HepG2 (cell line): ENCODE measurements around the gene STK32A. TPM values are rescaled to one million over a fixed set of nuclear protein-coding genes. Genes with fewer than 3 reads are reported as not detected.

Source experiments
- ATAC-seq: fragments of 200-7000 bp; cut with Tn5 transposase; 3 replicates; pipeline ENCODE4 v1.9.1; 2020; ENCODE audit warnings: mild to moderate bottlenecking, moderate library complexity
- BruUV-seq: library from RNA; stranded (reverse); fragments of 400-500 nt; replicated peaks from 2 replicates; lab custom pipeline; 2021; lab: Mats Ljungman, UMichigan
- CTCF ChIA-PET: fragments of 300-600 bp; formaldehyde crosslinking; extraction: SDS; loops from one replicate; lab custom pipeline; 2021; ENCODE audit warnings: low total read pairs, inconsistent platforms, low intra/inter-chr PET ratio; lab: Yijun Ruan, JAX
- POLR2A ChIA-PET: fragments of 350-600 bp; sonication (Branson Sonifier 250); formaldehyde crosslinking; loops from one replicate; lab custom pipeline; 2020; ENCODE audit warnings: antibody characterized with exemption, inconsistent platforms; lab: Yijun Ruan, JAX
- DNase-seq: peaks from one replicate; pipeline ENCODE4 v3.0.0-alpha.2; 2015; ENCODE audit warnings: low spot score
- FAIRE-seq: peaks from 3 replicates; lab custom pipeline; 2011; peaks lifted over from hg19 to GRCh38; lab: Jason Lieb, UNC
- H2AFZ ChIP-seq: one replicate; pipeline ENCODE4 v1.6.1; 2011; ENCODE audit warnings: low read length, inconsistent platforms
- H3K27ac ChIP-seq: fragments of 300-600 bp; 3 replicates; pipeline ENCODE4 v1.8.0; 2011; ENCODE audit warnings: mixed run types, mild to moderate bottlenecking, mixed read lengths, low read length, inconsistent platforms; ENCODE audit not compliant: insufficient read depth; ENCODE audit errors: extremely low read length
- H3K27me3 ChIP-seq, 2 experiments: fragments of 200-600 bp in 1 of 2; 2 replicates in 1 of 2; 3 replicates in 1 of 2; pipeline versions ENCODE4 v1.6.0 to v1.8.0; 2011; ENCODE audit warnings: low read length in 2 of 2, mild to moderate bottlenecking in 2 of 2, moderate library complexity in 2 of 2, inconsistent platforms in 1 of 2; ENCODE audit not compliant: insufficient read depth in 2 of 2, control insufficient read depth in 1 of 2
- H3K36me3 ChIP-seq, 2 experiments: fragments of 200-600 bp in 1 of 2; replicated peaks in 1 of 2; 2 replicates in 1 of 2; 3 replicates in 1 of 2; pipeline versions ENCODE4 v1.5.1 to v1.8.0; 2011; ENCODE audit warnings: low read length in 2 of 2, inconsistent platforms in 1 of 2; ENCODE audit not compliant: insufficient read depth in 2 of 2, control insufficient read depth in 1 of 2
- H3K4me1 ChIP-seq: 2 replicates; pipeline ENCODE4 v1.5.1; 2012; ENCODE audit warnings: low read length, inconsistent platforms; ENCODE audit not compliant: insufficient read depth
- H3K4me2 ChIP-seq: 2 replicates; pipeline ENCODE4 v1.6.0; 2011; ENCODE audit warnings: low read depth, low read length, inconsistent platforms
- H3K4me3 ChIP-seq, 3 experiments: fragments of 200-600 bp in 1 of 3; sonication (generic), shearing (Covaris generic) in 1 of 3; replicated peaks in 1 of 3; 2 replicates each; pipeline ENCODE4 v1.5.1; 2011 to 2016; ENCODE audit warnings: low read length in 3 of 3, inconsistent platforms in 2 of 3, low read depth in 2 of 3, mild to moderate bottlenecking in 2 of 3, control low read depth in 1 of 3, mixed read lengths in 1 of 3; ENCODE audit not compliant: insufficient read depth in 1 of 3
- H3K79me2 ChIP-seq: one replicate; pipeline ENCODE4 v1.6.1; 2011; ENCODE audit warnings: low read length, inconsistent platforms; ENCODE audit not compliant: insufficient read depth
- H3K9ac ChIP-seq: 2 replicates; pipeline ENCODE4 v1.6.0; 2011; ENCODE audit warnings: mild to moderate bottlenecking, low read depth, low read length, inconsistent platforms; ENCODE audit not compliant: insufficient read depth
- H3K9me3 ChIP-seq: 2 replicates; pipeline ENCODE4 v1.5.1; 2012; ENCODE audit warnings: mild to moderate bottlenecking, low read length
- H4K20me1 ChIP-seq: 2 replicates; pipeline ENCODE4 v1.6.0; 2011; ENCODE audit warnings: inconsistent platforms, mild to moderate bottlenecking, low read length, moderate library complexity; ENCODE audit not compliant: insufficient read depth
- ISL2 ChIP-seq: sonication (generic); formaldehyde crosslinking; IDR thresholded peaks from 2 replicates; pipeline ENCODE4 v1.5.0; 2020; ENCODE audit warnings: missing genetic modification reagents
- KDM3A ChIP-seq: IDR thresholded peaks from 2 replicates; pipeline ENCODE4 v1.6.1; 2018; ENCODE audit warnings: low read depth, missing compliant biosample characterization
- NR2F6 ChIP-seq, 2 experiments: IDR thresholded peaks; 2 replicates each; pipeline ENCODE4 v1.6.1; 2016; ENCODE audit warnings: antibody characterized with exemption in 1 of 2, mild to moderate bottlenecking in 1 of 2
- PTBP1 ChIP-seq: fragments of 200-400 bp; formaldehyde crosslinking; IDR thresholded peaks from 2 replicates; pipeline ENCODE4 v1.6.1; 2018; ENCODE audit warnings: low read length, low read depth; ENCODE audit not compliant: poor library complexity, severe bottlenecking
- ZEB1 ChIP-seq: IDR thresholded peaks from 2 replicates; pipeline ENCODE4 v1.6.1; 2012; ENCODE audit warnings: mild to moderate bottlenecking, low read depth, inconsistent platforms; ENCODE audit not compliant: insufficient replicate concordance
- ZMYM3 ChIP-seq: sonication (generic); formaldehyde crosslinking; IDR thresholded peaks from 2 replicates; pipeline ENCODE4 v1.5.1; 2020; ENCODE audit warnings: mild to moderate bottlenecking, missing genetic modification reagents
- ZNF143 ChIP-seq: sonication (generic); formaldehyde crosslinking; IDR thresholded peaks from 2 replicates; pipeline ENCODE4 v1.4.0; 2020; ENCODE audit warnings: missing genetic modification reagents
- ZNF629 ChIP-seq: sonication (generic); formaldehyde crosslinking; conservative IDR thresholded peaks from 2 replicates; pipeline ENCODE4 v1.5.0; 2020; ENCODE audit warnings: missing genetic modification reagents
- WGBS: methylation state at CpG from one replicate; pipeline ENCODE4 v1.1.6; 2017; ENCODE audit warnings: low lambda C conversion rate; 5-methylcytosine and 5-hydroxymethylcytosine counted together
- in situ Hi-C: cut with HindIII; loops from 2 replicates; pipeline ENCODE4 v1.10.0; 2017; ENCODE audit warnings: low pct_unique_long_range_greater_than_20kb; ENCODE audit not compliant: extremely low pct_ligation_motif_present
- intact Hi-C: fragments of 100-400 bp; cut with micrococcal nuclease; formaldehyde crosslinking; loops from one replicate; pipeline ENCODE4 v1.10.0; 2022; ENCODE audit not compliant: unreplicated experiment
- polyA plus RNA-seq, 8 experiments: library from polyadenylated mRNA; depleted of rRNA in 3 of 8; stranded (reverse) in 7 of 8; unstranded in 1 of 8; fragments of >200 nt; fragmentation: Illumina TruSeq in 4 of 8; extraction: Trizol in 4 of 8; gene quantifications; 2 replicates each; pipeline versions ENCODE4 v1.2.1 to v1.2.3, GENCODE V29; 2011 to 2016; ENCODE audit warnings: low read depth in 4 of 8, missing spikeins in 1 of 8, mixed read lengths in 1 of 8; ENCODE audit not compliant: insufficient read depth in 1 of 8
- total RNA-seq, 5 experiments: library from RNA; depleted of rRNA; stranded (reverse); fragments of >200 nt; fragmentation: Illumina TruSeq; extraction: Trizol; gene quantifications; 2 replicates each; pipeline ENCODE4 v1.2.3, GENCODE V29; 2016; ENCODE audit warnings: low read depth in 1 of 5
- TF ChIP-seq, protein P1 (sequence below): sonication (generic); formaldehyde crosslinking; IDR thresholded peaks from 2 replicates; pipeline ENCODE4 v1.5.0; 2020; ENCODE audit warnings: mild to moderate bottlenecking, low read depth, missing genetic modification reagents, borderline replicate concordance
- TF ChIP-seq, protein P2 (sequence below): sonication (generic); formaldehyde crosslinking; IDR thresholded peaks from 2 replicates; pipeline ENCODE4 v1.8.0; 2022; ENCODE audit warnings: missing genetic modification reagents, mild to moderate bottlenecking, inconsistent platforms, borderline replicate concordance
- TF ChIP-seq, protein P3 (sequence below): IDR thresholded peaks from 2 replicates; pipeline ENCODE4 v1.6.1; 2016
- TF ChIP-seq, protein P4 (sequence below): sonication (generic); formaldehyde crosslinking; conservative IDR thresholded peaks from 2 replicates; pipeline ENCODE4 v1.8.0; 2022; ENCODE audit warnings: mild to moderate bottlenecking, moderate library complexity, missing genetic modification reagents

STK32A gene
- total and polyA plus RNA-seq, 2 of the 13 experiments (the other 11 are each of a cell fraction or from before 2014, with no cell fraction given) = not detected

DNA sequence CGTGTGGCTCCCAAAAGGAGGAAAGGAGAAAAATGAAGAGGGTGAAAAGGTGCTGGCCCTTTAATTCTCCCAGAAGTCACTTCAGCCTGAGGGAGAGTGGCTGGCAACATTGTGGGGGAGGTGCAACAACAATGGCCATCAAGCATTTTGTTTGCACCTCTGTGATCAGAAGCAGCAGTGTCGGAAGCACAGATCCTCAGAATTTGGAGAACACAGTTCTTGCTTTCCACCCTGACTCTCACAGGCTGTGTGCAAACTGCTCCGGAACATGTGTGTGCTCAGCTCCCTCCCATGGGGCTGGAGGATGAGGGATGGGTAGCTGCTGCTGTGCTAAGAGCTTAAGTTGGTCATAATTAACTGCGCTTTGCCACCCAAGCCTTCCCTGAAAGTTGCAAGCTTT lies 147.9 kb downstream of the STK32A start:
- no peak overlapping the region for H3K4me2 ChIP-seq
- POLR2A ChIA-PET = no interaction called here
- no peaks in the 10 kb centered on the region; a peak in 1 of 5 replicates for H3K27me3 ChIP-seq
- ATAC-seq (no peak), FAIRE-seq (no peak), DNase-seq (no peak)
- in situ Hi-C loops = no loop called here
- H3K9ac ChIP-seq = no peak overlapping the region
- no peaks in the 10 kb centered on the region for H3K4me1 ChIP-seq
- no peaks in the 10 kb centered on the region for H3K9me3 ChIP-seq
- intact Hi-C loops = no loop called here
- no peak overlapping the region for H3K4me3 ChIP-seq
- H2AFZ ChIP-seq = no peak overlapping the region
- no peaks in the 10 kb centered on the region for H3K36me3 ChIP-seq
- no peaks in the 10 kb centered on the region for H4K20me1 ChIP-seq
- no peak overlapping the region for H3K27ac ChIP-seq
- no TSS peak for BruUV-seq
- TF ChIP-seq PTBP1 (no peak), ISL2 (no peak), KDM3A (CRISPR knock-in tag) (no peak), ZMYM3 (no peak), ZEB1 (no peak), NR2F6 (IDR thresholded peaks at IDR 0.05) (no peak), NR2F6 (CRISPR knock-in tag; IDR thresholded peaks at IDR 0.05) (no peak), ZNF629 (no peak)
- TF ChIP-seq, protein P1, sequence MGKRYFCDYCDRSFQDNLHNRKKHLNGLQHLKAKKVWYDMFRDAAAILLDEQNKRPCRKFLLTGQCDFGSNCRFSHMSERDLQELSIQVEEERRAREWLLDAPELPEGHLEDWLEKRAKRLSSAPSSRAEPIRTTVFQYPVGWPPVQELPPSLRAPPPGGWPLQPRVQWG = no peak
- CTCF ChIA-PET = no interaction called here
- no peaks in the 10 kb centered on the region for H3K79me2 ChIP-seq
- 17% methylated on average over 2 of the region's 4 CpGs for WGBS

DNA sequence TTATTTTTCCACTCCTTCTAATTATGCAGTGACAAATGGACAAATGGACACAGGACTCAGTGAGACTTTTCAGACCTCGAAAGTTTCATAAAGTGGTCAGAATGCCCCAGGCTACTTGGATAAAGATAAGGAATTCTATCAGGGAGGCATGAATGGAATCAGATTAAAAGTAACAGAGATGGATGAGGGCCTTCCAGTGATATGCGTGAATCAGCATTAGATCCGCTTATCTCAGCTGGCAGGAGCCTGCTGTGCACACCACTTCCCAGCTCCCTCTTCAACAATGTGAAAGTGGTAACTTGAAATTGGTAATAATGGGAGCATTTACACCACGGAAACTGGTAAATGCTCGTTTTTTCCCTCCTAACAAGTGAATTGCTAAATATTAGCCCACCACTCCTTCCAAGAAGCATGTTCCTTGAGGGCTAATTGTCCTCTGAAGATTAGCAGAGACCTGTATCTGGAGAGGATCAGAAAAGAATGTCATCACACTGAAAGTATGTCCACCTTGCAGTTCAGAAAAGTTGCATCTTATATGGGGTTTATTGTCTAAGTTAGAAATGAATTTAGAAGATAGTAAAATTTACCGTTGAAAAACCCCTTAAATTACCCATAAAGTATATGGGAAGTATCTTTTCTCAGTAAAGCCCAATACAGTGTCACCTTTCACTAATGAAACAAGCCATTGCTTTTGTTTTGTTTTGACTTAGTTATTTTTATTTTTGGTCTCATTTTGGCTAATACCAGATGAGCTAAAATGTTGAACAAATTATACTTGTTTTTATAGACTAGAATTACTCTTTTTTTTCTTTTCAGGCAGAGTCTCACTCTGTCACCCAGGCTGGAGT lies 149.7 kb downstream of the STK32A start:
- no peak overlapping the region for H3K9ac ChIP-seq
- ATAC-seq = no peak
- H3K4me2 ChIP-seq = no peak overlapping the region
- ChIA-PET CTCF (no interaction called here), POLR2A (no interaction called here)
- intact Hi-C loops (no loop called here), in situ Hi-C loops (no loop called here)
- H2AFZ ChIP-seq = no peak overlapping the region
- DNase-seq = no peak
- H3K4me1 ChIP-seq = no peaks in the 10 kb centered on the region
- H3K4me3 ChIP-seq = no peak overlapping the region
- H3K27ac ChIP-seq = no peak overlapping the region
- no peaks in the 10 kb centered on the region for H3K36me3 ChIP-seq
- H3K27me3 ChIP-seq = no peaks in the 10 kb centered on the region; a peak in 1 of 5 replicates
- BruUV-seq = no TSS peak
- WGBS = 31% methylated on average over 6 of the region's 6 CpGs
- H4K20me1 ChIP-seq = no peaks in the 10 kb centered on the region
- H3K79me2 ChIP-seq = no peaks in the 10 kb centered on the region
- H3K9me3 ChIP-seq = no peaks in the 10 kb centered on the region
- no peak for FAIRE-seq
- TF ChIP-seq, protein P2, sequence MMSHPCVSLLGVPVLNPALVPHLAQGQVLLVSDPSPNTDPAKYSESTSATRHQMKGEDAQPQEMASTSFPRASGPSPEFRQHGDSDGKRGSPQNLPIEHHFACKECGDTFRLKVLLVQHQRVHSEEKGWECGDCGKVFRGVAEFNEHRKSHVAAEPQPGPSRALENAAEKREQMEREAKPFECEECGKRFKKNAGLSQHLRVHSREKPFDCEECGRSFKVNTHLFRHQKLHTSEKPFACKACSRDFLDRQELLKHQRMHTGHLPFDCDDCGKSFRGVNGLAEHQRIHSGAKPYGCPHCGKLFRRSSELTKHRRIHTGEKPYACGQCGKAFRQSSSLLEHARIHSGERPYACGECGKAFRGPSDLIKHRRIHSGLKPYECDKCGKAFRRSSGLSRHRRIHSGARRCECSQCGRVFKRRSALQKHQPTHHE (CRISPR knock-in tag) = no peak
- TF ChIP-seq ZNF143 (CRISPR knock-in tag) = no peak
- TF ChIP-seq, protein P3, sequence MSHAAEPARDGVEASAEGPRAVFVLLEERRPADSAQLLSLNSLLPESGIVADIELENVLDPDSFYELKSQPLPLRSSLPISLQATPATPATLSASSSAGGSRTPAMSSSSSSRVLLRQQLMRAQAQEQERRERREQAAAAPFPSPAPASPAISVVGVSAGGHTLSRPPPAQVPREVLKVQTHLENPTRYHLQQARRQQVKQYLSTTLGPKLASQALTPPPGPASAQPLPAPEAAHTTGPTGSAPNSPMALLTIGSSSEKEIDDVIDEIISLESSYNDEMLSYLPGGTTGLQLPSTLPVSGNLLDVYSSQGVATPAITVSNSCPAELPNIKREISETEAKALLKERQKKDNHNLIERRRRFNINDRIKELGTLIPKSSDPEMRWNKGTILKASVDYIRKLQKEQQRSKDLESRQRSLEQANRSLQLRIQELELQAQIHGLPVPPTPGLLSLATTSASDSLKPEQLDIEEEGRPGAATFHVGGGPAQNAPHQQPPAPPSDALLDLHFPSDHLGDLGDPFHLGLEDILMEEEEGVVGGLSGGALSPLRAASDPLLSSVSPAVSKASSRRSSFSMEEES = no peak
- TF ChIP-seq, protein P4, sequence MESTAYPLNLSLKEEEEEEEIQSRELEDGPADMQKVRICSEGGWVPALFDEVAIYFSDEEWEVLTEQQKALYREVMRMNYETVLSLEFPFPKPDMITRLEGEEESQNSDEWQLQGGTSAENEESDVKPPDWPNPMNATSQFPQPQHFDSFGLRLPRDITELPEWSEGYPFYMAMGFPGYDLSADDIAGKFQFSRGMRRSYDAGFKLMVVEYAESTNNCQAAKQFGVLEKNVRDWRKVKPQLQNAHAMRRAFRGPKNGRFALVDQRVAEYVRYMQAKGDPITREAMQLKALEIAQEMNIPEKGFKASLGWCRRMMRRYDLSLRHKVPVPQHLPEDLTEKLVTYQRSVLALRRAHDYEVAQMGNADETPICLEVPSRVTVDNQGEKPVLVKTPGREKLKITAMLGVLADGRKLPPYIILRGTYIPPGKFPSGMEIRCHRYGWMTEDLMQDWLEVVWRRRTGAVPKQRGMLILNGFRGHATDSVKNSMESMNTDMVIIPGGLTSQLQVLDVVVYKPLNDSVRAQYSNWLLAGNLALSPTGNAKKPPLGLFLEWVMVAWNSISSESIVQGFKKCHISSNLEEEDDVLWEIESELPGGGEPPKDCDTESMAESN = no peak
